ENCODE measurements around the gene IGF2. TPM values are rescaled to one million over a fixed set of nuclear protein-coding genes. Genes with fewer than 3 reads are reported as not detected.

Gene IGF2
- total RNA-seq, 4 donors from 2014 or later: 8.2 to 19.8 (median 12.2) TPM

- TF ChIP-seq POLR2AphosphoS5 (IDR thresholded peaks at IDR 0.05): no peak
- TF ChIP-seq EP300 (IDR thresholded peaks at IDR 0.05; ENCODE audit: low read depth): no peak
- TF ChIP-seq CTCF (IDR thresholded peaks at IDR 0.05): no peak
- TF ChIP-seq POLR2A (IDR thresholded peaks at IDR 0.05): no peak
- no peaks in the 10 kb centered on the region for H3K36me3 ChIP-seq
- H3K4me3 ChIP-seq: no peak overlapping the region
- no peaks in the 10 kb centered on the region for H3K9me3 ChIP-seq
- intact Hi-C loops (cut with DNase I; ENCODE audit: low total_unique reads) (no loop called here), in situ Hi-C loops (cut with MboI; ENCODE audit: low pct_ligation_motif_present in 1 of 4, low pct_unique_long_range_greater_than_20kb in 1 of 4, low sequenced_read_pairs in 3 of 4) (loop anchor here in 3 of 4 donors (25.0 kb wide), 2 partner anchors 461 to 486 kb away; partner anchors contain the start of gene KRTAP5-6 (in 2 of the 3))
- peaks cover 8% of the 10 kb centered on the region for H3K27me3 ChIP-seq
- DNase-seq: no peak
- 59% methylated on average over 7 of the region's 11 CpGs; no CpG with 5 or more reads in 1 of the 2 donors for WGBS, 2 donors (ENCODE audit: low coverage in 1 of 2)
- H3K4me1 ChIP-seq: no peaks in the 10 kb centered on the region
- H3K27ac ChIP-seq: no peak overlapping the region
Observed at GRCh38 chr11:2173761-2174160, 34.6 kb upstream of the IGF2 start.

- in situ Hi-C loops (cut with MboI; ENCODE audit: low pct_ligation_motif_present in 1 of 4, low pct_unique_long_range_greater_than_20kb in 1 of 4, low sequenced_read_pairs in 3 of 4): loop anchor here in 3 of 4 donors (25.0 kb wide), 2 partner anchors 461 to 486 kb away; partner anchors contain the start of gene KRTAP5-6 (in 2 of the 3)
- no peak overlapping the region for H3K27ac ChIP-seq
- no peaks in the 10 kb centered on the region for H3K4me1 ChIP-seq
- H3K27me3 ChIP-seq: peaks cover 10% of the 10 kb centered on the region
- no peaks in the 10 kb centered on the region for H3K36me3 ChIP-seq
- no peak for TF ChIP-seq POLR2AphosphoS5 (IDR thresholded peaks at IDR 0.05)
- H3K9me3 ChIP-seq: no peaks in the 10 kb centered on the region
- WGBS, 2 donors (ENCODE audit: low coverage in 1 of 2): 75% methylated on average over 16 of the region's 16 CpGs; no CpG with 5 or more reads in 1 of the 2 donors
- intact Hi-C loops (cut with DNase I; ENCODE audit: low total_unique reads): no loop called here
- H3K4me3 ChIP-seq: no peak overlapping the region
- no peak for DNase-seq
Observed at GRCh38 chr11:2173150-2173693, 34.0 kb upstream of the IGF2 start.

- H3K4me3 ChIP-seq: no peak overlapping the region
- no peaks in the 10 kb centered on the region for H3K4me1 ChIP-seq
- 76% methylated on average over 12 of the region's 12 CpGs; no CpG with 5 or more reads in 1 of the 2 donors for WGBS, 2 donors (ENCODE audit: low coverage in 1 of 2)
- DNase-seq: no peak
- H3K27ac ChIP-seq: no peak overlapping the region
- TF ChIP-seq CTCF (IDR thresholded peaks at IDR 0.05) (no peak), EP300 (IDR thresholded peaks at IDR 0.05; ENCODE audit: low read depth) (no peak), POLR2AphosphoS5 (IDR thresholded peaks at IDR 0.05) (no peak), POLR2A (IDR thresholded peaks at IDR 0.05) (no peak)
- in situ Hi-C loops (cut with MboI; ENCODE audit: low pct_ligation_motif_present in 1 of 4, low pct_unique_long_range_greater_than_20kb in 1 of 4, low sequenced_read_pairs in 3 of 4): loop anchor here in 3 of 4 donors (25.0 kb wide), 2 partner anchors 460 to 485 kb away; partner anchors contain the start of gene KRTAP5-6 (in 2 of the 3)
- intact Hi-C loops (cut with DNase I; ENCODE audit: low total_unique reads): no loop called here
- no peaks in the 10 kb centered on the region for H3K36me3 ChIP-seq
- no peaks in the 10 kb centered on the region for H3K9me3 ChIP-seq
- peaks cover 12% of the 10 kb centered on the region for H3K27me3 ChIP-seq
Observed at GRCh38 chr11:2172676-2173075, 33.5 kb upstream of the IGF2 start.

- intact Hi-C loops (cut with DNase I; ENCODE audit: low total_unique reads) (no loop called here), in situ Hi-C loops (cut with MboI; ENCODE audit: low pct_ligation_motif_present in 1 of 4, low pct_unique_long_range_greater_than_20kb in 1 of 4, low sequenced_read_pairs in 3 of 4) (loop anchor here in 3 of 4 donors (25.0 kb wide), 2 partner anchors 459 to 484 kb away; partner anchors contain the start of gene KRTAP5-6 (in 2 of the 3))
- no peak within 1 kb of the TSS for H3K27ac ChIP-seq
- 73% methylated on average over 17 of the region's 17 CpGs; no CpG with 5 or more reads in 1 of the 2 donors for WGBS, 2 donors (ENCODE audit: low coverage in 1 of 2)
- H3K4me1 ChIP-seq: peaks cover 0 to 3% (median 2%) of the 10 kb centered on the region in 4 donors
- H3K4me3 ChIP-seq: no peak within 1 kb of the TSS
- H3K27me3 ChIP-seq: peaks cover 23% of the 10 kb centered on the region
- no peak for TF ChIP-seq CTCF (IDR thresholded peaks at IDR 0.05)
- no peak for TF ChIP-seq EP300 (IDR thresholded peaks at IDR 0.05; ENCODE audit: low read depth)
- no peaks in the 10 kb centered on the region for H3K36me3 ChIP-seq
- H3K9me3 ChIP-seq: no peaks in the 10 kb centered on the region
- DNase-seq: no peak
Observed at GRCh38 chr11:2171591-2172003, 32.4 kb upstream of the IGF2 start, which contains the start of gene TH. Gene TH (minus strand): TSS chr11:2171815. CDS start chr11:2171786, 29 bp downstream.
